NCI-H1436 treated with DMSO at 0.1 percent for 48 hours (cell line): ENCODE data around the gene DYNLT3.

Source experiments
- DNase-seq: peaks from one replicate; lab custom pipeline; 2025; lab: John Stamatoyannopoulos, UW

The DYNLT3 gene

DNA sequence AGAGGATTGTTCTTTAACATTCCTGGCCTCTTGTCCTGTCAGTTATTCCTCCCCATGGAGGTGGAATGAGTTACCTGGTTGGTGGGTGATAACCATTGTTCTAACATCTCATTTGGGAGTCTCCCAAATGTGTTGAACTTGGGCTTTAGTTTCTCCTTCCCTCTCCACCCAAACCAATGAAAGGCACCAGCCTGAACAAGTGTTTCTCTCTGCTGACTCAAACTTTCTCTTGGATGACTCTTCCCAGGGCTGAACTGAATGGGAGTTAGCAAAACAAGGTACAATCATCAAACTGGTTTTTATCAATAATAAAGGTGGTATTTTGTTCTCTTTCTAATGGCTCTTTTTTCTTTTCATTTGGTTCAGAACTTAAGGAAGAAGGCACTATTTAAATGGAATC is 2.7 kb downstream of the DYNLT3 start:
- no peak for DNase-seq

DNA sequence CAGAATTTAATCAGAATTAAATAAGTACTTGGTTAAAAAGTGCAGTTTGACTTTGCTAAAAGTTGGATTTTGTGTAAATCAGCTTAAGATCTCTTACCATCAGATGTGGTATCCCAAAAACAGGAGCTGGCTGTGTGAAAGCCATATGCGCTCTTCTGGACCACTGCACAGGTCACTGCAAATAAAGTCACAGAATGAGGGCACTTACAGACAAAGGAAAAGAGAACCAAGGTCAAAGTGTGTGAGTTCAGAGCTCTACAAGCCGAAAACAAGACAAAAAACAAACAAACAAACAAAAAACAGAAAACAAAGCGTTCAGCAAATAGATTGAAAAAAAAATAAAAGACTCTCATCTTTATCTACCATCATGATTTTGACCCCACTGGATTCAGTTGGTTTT is 6.4 kb downstream of the DYNLT3 start:
- DNase-seq, result no peak

DNA sequence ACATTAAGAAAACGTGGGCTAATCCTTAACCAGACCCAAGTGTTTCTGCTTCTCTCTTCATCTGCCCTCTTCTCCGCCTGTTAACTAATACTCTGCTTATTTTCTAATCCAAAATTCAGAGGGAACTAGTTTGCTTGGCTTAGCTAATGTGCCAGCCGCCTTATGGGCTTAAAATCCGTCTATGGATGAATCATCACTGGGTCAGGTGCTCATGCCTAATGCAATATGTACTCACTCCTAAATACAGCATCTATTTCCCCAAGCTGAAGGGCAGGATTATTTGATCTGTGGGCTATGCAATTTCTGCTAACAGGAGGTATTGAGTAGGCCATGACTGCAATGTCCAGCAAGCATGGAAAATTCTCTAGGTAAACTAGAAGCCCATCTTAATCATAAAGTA is 12.4 kb downstream of the DYNLT3 start:
- DNase-seq, result no peak

DNA sequence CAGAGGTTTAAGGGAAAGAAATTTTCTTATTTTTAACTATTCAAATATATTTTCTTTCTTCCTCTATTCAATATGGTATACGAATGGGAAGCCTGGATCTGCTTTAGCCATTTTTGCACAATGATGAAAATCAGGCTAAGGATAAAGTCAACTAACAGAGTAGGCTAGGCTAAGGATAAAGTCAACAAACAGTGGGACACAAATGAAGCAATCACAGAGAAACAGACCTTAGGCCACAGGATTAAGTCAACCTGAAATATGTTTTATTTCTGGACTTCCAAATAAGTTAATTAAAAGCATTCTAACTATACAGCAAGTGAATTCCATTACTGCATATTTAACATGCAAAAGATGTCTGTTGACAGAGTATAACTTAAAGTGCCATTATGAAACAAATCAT is 17.0 kb downstream of the DYNLT3 start:
- no peak for DNase-seq

DNA sequence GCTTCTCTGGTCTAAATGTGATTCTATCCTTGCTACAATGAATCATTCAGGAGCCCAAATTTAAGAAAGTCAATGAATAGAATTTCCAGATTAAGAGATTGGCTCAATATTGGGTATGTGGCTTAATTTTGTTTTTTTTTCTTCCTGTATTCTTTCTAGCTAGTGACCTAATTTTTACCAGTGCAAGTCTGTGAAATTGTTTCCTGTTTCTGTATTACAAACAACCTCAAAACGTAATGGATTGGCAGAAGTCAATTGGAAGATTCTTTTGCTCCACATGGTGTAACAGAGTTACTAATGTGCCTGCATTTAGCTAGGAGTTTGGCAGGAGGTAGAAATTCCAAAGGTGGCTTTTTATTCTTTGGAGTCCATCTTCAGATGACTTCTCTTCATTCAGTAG is 17.6 kb downstream of the DYNLT3 start:
- no peak for DNase-seq

DNA sequence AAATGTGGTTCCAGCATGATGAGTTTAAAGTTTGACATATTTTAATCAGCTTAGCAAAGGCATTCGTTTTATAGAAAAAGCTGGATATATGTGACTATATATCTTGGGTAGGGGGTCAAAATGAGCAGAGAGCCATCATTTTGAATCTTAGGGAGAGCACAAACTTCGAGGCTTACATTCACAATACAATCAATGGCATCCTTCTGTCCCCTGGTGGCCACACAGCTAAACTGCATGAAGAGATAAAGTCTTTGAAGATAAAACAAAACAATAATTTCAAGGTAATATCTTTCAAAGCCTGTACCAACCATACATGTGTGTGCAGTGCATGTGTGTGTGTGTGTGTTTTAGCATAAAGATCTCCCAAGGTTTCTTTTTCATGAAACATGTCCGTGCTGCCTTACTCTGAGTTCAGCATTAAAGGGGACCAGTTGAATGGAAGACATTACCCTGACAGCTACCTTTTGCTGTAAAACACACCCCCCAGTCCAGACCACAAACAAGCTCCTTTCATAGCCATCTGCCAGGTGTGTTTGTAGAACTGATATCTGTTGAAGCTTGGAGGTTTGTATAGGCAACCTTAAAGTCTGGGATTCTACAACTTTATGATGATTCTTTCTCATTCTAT is 22.0 kb downstream of the DYNLT3 start:
- DNase-seq, result no peak

DNA sequence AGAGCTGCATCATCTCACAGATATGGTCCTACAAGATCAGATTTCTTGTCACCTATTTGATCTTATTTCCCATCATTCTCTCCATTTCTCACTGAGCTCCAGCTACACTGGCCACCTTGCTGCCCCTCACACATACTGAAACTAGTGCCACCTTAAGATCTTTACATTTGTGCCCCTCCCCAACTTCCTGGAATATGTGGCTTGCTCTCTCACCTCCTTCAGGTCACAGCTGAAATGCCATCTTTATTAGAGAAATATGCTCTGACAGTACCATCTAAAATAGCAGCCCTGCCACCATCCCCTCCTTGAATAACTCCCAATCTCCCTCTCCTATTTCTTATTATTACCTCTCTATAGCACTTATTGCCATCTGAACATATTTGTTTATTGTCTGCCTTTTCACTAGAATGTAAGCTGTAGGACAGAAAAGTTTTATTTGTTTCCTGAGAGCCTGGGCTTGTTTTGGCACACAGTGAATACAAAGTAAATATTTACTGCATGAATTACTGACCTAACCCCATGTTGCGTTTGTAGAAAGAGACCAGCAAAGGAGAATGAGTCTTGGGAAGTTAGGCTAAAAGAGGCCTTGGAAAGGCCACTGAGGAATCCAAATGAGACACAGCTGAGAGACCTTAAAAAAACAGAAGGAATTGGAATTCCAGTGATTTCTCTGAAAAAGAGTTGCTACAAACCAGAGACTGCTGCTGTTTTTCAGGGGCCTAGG is 22.7 kb downstream of the DYNLT3 start:
- no peak for DNase-seq

DNA sequence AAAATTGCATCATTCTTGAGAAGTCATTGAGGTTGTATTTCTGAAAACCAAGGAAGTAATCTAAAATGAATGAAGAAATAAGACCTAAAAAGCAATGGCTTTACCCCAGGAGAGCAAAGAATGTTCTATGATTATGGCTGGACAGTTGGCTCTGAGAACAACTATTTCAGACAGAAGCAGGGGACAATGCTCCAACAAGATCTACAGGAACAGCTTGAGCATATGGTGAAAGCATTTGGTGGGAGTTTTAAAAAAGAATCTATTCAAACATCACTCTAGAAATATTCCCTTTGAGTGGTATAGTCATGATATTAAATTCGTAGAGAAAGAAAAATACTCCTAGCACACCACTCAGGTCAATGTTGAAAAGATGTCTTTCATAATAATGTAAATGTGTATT is 26.7 kb downstream of the DYNLT3 start:
- DNase-seq, result no peak

DNA sequence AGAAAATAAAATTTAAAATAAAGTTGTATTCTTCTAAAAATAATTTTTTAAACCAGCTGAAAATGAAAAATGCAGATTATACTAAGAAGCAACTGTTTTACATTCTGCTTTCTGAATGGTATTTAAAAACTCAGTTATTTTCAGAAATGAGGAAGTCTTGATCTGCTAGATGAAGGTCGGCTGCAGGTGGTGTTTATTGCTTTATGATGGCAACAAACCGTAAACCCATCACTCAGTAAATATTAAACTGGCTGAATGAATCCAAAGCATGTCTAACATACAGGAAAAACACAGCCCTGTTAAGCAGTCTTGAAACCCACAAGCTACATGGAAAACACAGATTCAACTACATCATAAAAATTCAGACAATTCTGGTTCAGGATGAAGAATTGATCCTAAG is 29.3 kb downstream of the DYNLT3 start:
- no peak for DNase-seq

DNA sequence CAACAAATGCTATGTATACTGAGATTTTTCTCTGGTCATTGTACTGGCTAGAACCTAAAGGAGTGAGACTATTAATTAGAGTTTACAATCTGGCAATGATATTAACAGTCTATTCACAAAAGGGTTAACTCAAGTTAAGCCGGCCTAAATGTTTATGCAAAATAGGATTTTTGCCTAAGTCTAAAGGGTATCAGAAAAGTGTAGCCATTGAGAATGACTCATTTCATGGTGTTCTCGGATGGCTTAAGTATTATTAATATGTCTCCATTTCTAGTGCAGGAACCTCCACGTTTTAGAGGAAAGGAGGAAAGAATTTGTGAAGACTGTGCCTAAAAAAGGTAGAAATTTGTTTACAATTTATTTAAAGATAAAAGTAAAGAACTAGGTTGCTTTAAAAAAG is 29.8 kb downstream of the DYNLT3 start:
- DNase-seq, result no peak

DNA sequence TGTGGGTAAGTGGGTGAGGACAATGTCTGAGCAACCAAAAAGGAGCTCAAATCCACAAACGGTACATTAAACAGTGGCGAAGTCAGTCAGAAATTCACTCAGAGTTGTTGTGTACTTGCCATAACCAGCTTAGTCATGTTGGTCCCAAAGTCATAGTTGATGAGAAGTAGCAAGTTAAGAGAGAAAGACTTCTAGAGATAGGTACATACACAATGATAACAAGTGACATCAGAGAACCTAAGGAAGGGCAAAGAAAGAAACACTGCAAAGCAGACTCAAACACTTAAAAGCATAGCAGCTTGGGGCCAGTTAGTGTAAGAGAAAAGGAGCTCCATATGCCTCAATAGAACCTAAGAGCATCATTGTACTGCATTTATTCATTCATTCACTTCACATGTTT is 30.2 kb downstream of the DYNLT3 start:
- DNase-seq, result no peak

DNA sequence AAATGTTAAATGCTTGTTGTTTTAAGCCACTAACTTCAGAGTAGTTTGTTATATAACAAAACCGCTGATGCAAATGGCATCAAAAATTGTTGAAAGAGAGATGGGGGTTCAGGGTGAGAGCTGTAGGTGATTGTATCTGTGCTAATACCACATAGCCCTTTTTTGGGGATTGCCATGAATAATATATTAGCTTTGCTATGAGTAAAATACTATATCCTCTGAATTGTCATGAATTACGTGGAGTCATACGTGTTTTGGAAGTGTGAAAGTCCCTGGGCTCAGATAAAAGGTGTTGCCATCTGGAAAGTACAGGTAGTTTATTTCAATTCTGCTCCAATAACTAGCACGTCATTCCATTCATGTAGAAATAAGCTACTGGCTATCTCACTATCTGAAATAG is 30.6 kb downstream of the DYNLT3 start:
- DNase-seq, result no peak

DNA sequence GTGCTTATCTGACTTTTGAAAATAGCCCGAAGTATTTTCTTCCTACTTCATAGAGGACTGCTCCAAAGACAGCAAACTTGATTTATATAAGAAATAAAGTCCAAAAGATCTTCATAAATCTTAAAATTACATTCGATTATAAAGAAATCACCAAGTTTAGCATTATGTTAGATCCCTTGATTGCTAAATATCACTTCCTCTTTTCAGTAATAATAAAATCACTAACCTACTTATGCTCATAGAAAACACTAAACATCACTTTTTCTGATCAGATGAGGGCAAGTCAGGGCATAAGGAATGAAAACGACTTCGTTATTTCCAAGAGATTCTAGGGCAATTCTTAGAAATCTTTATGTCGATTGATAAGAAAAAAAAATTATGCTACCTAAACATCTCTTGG is 32.0 kb downstream of the DYNLT3 start:
- no peak for DNase-seq

DNA sequence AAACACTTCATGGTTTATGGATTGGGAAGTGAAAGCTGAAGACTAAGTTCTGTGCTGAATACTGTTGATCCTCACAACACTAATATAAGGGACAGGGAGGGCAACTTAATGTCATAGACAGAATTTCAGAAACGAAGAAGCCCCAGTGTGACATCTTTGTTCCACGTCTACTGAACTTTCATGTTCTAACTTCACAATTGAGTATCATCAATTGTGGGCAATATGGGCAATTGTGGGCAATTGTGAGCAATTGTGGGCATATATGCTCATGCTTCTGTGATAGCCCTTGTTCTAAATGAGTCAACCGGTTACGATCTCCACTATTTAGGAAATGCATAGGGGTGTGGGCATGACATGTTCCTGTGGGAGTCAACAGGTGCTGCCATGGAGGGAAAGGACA is 33.8 kb downstream of the DYNLT3 start:
- DNase-seq, result no peak

DNA sequence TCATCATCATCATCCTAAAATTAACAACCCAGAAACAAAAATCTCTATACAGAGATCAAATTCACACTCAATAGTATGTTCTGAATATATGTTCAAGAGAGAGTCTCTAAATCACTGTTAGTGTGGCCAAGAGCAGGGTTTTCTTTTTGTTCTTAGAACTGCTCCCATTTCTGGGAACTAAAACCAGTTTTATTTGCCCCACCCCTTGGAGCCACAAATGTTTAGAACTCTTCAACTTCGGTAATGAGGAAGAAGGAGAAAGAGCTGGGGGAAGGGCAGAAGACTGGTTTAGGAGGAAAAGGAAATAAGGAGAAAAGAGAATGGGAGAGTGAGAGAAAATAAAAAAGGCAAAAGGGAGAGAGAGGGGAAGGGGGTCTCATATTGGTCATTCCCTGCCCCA is 35.3 kb downstream of the DYNLT3 start:
- no peak for DNase-seq

DNA sequence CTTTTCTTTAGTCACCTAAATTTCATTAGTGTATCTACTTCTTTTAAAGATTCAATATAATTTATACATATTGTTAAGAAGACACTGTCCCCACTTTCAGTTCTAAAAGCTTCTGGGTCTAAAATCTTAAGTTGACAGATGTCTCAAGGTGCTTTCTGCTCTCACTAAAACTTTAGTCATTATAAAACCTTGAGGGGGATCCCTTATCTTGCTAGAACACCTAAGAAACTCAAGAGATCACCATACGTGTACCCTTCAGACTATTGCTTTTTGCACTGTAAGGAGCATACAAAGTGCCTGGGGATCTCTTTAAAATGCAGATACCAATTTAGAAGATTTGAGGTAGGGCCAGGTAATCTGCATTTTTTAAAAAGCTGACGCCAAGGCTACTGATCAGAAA is 37.4 kb downstream of the DYNLT3 start:
- no peak for DNase-seq

DNA sequence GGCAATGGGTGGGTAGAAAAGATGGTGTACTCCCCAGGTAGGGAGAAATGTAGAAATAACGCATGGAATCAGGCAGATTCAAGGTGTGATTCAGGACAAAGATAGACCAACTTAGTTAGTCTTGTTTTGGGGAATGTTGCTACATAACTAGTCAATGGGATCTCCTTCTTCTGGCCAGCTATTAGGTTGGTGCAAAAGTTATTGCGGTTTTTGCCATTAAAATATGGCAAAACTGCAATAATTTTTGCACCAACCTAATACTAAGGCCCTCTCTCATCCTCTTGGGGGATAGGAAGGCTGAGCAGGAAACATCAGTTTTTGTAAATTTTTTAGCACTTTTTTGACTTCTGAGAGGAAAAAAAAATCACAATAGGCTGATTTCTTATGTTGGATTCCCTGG is 44.3 kb downstream of the DYNLT3 start:
- DNase-seq, result no peak

DNA sequence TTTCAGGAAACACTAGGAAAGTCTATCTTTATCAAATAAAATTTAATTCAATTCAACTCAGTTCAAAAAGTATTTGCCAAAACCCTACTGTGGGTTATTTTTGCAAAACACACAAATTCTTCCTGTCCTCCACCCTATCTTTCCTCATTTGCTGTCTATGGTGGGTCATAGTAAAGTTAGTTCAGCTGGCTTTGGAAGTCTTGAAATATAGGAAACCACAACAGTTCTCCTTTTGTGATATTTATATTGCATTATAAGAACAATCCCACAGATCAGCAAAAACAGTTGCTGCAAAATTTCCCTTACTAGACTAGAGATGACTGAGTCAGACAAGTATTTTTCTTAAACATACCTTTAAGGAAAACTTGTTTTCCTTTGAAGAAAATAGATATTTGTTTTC is 45.3 kb downstream of the DYNLT3 start:
- DNase-seq, result no peak

DNA sequence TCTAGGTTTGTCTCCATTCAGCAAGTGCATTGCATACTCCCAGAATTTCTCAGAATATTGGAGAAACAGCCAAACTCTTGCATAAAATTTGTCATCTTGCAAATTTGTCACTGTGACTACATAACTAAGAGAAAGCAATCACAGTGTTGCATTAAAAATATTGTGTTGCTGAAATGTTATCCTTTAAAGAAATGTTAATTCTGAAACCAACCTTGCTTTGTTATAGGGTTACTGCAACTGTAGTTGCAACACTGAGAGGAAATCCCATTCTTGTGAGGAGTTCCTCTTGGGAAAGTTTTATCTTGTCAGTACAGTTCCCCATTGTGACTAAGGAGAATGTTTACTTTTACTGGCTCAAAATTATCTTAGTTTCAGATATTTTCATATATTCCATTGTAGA is 46.7 kb downstream of the DYNLT3 start:
- no peak for DNase-seq

DNA sequence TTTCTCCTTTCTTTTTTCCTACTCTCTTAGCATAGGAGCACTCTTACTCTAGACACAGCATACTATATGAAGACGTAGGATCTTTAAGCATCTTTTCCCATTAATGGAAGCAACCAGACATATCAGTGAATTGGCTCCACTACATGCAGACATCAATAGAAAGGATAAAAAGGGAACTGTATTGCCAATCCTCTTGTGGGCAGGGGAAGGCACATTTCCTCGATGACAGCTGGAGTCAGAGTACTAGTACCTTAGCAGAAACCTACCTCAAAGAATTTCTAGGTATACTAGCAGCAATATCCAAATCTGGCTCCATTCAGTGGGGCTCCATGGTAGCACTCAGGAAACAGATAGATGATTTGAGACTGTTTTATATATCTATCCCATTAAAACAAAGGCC is 47.4 kb downstream of the DYNLT3 start:
- no peak for DNase-seq

DNA sequence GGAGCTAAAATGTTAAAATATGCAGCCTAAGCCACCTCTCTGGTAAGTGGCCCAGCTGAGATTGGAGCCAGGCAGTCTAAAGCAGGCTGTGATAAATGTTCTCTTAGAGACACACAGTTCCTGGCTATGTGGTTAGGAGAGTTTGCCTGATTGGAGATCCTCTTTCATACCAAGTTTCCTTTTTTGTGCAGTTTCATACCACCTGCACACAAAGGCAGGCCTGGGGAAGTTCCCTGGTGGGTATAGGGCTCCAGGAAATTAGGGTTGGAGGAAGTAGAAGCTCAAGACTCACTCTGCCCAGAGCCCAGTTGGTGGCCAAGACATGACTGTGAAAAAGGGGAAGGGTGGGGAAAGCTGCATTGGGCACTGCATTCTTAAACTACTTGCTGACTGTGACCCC is 50.6 kb downstream of the DYNLT3 start:
- no peak for DNase-seq

DNA sequence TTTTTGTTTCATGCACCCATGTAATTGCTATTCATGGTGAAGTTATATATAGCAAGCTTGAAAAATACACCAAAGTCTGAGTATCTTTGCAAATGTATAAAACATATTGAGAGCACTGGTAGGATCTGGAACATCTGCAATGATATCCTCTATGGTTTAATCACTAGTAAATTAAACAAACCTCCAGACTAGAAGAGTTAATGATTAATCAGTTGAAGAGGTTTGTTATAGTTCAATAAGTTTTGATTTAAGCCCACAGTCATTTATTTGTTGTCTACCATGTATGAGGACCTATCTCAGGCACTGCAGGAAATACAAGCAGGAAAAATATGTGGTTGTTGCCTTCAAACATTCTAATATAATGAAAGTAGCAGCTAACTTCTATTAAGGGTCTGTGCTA is 51.1 kb downstream of the DYNLT3 start:
- DNase-seq, result no peak
